Esophagus squamous epithelium (tissue), 4 donors: ENCODE data around the gene RGP1.

Source experiments
- POLR2A ChIP-seq, 4 donors: fragments of 450-650 bp; IDR thresholded peaks; one replicate each; pipeline ENCODE4 v1.6.1; 2017; ENCODE audit warnings: antibody characterized with exemption in 4 of 4, mild to moderate bottlenecking in 4 of 4, moderate library complexity in 3 of 4
- TF ChIP-seq, protein P1 (sequence below), 6 experiments: fragments of 450-650 bp in 4 of 6; fragments of 200-600 bp in 2 of 6; sonication (generic) in 2 of 6; IDR thresholded peaks; one replicate each; pipeline ENCODE4 v1.5.1; 2016 to 2019; ENCODE audit warnings: antibody characterized with exemption in 6 of 6, mild to moderate bottlenecking in 4 of 6, moderate library complexity in 4 of 6

DNA sequence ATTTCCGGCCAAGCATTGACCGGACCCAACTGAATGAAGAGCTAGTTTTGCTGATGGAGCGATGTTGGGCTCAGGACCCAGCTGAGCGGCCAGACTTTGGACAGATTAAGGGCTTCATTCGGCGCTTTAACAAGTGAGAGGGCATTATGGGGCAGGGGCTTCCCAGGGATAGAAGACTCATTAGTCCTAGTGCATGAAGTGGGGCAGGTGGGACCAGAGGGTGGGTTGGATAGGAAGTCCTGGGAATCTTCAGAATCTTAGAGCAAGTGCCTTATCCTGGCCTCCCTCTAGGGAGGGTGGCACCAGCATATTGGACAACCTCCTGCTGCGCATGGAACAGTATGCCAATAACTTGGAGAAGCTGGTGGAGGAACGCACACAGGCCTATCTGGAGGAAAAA, 57.0 kb downstream of the RGP1 start:
- TF ChIP-seq, protein P1, sequence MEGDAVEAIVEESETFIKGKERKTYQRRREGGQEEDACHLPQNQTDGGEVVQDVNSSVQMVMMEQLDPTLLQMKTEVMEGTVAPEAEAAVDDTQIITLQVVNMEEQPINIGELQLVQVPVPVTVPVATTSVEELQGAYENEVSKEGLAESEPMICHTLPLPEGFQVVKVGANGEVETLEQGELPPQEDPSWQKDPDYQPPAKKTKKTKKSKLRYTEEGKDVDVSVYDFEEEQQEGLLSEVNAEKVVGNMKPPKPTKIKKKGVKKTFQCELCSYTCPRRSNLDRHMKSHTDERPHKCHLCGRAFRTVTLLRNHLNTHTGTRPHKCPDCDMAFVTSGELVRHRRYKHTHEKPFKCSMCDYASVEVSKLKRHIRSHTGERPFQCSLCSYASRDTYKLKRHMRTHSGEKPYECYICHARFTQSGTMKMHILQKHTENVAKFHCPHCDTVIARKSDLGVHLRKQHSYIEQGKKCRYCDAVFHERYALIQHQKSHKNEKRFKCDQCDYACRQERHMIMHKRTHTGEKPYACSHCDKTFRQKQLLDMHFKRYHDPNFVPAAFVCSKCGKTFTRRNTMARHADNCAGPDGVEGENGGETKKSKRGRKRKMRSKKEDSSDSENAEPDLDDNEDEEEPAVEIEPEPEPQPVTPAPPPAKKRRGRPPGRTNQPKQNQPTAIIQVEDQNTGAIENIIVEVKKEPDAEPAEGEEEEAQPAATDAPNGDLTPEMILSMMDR (IDR thresholded peaks at IDR 0.05) = no peak
- TF ChIP-seq POLR2A (IDR thresholded peaks at IDR 0.05) = no peak
